C4-2B (cell line): ENCODE data around the gene ALG1L2.

Experiments
- CTCF ChIP-seq: fragments of 450-650 bp; conservative IDR thresholded peaks from 2 replicates; pipeline ENCODE4 v1.5.1; 2017; ENCODE audit warnings: mild to moderate bottlenecking
- ZFX ChIP-seq: fragments of 450-650 bp; IDR thresholded peaks from 2 replicates; pipeline ENCODE4 v1.6.1; 2017

GRCh38 chr3:130048726-130049125, 32.9 kb upstream of the ALG1L2 start:
- TF ChIP-seq CTCF: no peak
- TF ChIP-seq ZFX: no peak
